CD4-positive, alpha-beta T cell treated with Interleukin-10 for 1 hour (primary cell): ENCODE measurements around the gene IFT22.
"Not testable (repeated sequence)": the region's sequence is repeated elsewhere in the genome, so short reads cannot be mapped to it uniquely, and the experiment has no call there.

Experiments used
- DNase-seq: peaks from one replicate; pipeline ENCODE4 v3.0.0-alpha.2; 2020

The IFT22 gene

DNA sequence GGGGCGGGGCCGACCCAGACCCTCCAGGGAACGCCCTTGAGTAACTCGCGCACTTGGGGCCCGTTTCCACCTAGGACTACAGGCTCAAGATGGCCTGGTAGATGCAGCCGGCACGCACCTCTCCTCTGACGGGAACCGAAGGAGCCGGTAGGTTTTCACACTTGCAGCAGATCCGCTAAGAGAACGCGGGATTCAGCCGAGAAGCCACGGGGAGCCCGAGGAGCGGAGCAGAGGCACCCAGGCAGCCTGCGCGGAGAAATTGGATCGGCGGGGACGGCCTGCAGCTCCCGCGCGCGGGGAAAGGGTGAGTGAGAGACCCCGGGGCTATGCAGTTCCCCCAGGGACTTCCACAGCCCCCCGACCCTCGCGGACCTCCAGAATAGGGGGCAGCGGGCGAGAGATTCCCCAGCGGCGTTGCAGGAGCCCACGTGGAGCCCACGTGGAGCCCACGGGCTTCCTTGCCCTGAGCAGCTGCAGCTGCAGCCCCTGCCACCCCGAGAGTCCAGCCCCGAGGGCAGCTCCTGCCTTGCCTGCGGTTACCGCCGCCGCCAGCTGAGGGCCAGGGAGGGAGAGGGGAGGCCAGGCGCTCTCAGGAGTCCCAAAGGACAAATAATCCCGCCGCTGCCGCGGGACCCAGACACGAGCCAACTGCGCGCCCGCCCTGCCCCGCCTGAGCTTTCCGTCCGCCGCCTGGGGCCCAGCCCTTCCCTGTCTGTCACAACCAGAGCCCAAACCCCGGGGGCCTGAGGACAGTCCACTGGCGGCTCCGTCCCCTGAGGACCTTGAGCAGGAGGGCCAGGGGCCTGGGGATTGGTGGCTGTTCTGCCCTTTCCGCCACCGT, 13.1 kb downstream of the IFT22 start:
- peak; percentile 2 for DNase-seq

DNA sequence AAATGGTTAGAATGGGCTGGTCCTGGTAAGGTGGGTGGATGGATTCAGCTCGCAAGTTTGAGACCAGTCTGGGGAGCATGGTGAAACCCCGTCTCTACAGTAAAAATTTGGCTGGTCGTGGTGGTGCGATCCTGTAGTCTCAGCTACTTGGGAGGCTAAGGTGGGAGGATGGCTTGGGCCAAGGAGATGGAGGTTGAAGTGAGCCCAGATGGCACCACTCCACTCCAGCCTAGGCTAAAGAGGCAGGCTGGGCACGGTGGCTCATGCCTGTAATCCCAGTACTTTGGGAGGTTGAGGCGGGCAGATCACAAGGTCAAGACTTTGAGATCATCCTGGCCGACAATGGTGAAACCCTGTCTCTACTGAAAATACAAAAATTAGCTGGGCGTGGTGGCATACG, 15.3 kb downstream of the IFT22 start:
- no peak for DNase-seq

DNA sequence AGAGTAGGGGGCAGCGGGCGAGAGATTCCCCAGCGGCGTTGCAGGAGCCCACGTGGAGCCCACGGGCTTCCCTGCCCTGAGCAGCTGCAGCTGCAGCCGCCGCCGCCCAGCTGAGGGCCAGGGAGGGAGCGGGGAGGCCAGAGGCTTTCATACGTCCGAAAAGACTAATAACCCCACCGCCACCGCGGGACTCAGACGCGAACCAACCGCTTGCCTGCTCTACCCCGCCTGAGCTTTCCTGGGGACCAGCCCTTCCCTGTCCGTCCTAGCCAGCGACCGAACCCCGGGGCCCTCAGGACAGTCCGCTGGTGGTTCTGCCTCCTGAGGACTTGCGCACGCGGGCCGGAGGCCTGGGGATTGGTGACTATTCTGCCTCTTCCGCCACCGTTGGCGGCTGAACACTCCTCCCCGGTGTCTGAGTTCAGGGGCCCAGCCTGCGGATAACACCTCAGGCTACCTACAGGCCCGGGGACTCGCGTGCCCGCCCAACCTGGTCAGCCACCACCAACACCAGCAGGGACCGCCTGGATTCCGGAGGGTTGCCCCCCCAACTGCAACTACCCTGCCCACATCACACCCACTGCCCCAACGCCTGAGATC, 18.4 kb downstream of the IFT22 start:
- DNase-seq = no peak

DNA sequence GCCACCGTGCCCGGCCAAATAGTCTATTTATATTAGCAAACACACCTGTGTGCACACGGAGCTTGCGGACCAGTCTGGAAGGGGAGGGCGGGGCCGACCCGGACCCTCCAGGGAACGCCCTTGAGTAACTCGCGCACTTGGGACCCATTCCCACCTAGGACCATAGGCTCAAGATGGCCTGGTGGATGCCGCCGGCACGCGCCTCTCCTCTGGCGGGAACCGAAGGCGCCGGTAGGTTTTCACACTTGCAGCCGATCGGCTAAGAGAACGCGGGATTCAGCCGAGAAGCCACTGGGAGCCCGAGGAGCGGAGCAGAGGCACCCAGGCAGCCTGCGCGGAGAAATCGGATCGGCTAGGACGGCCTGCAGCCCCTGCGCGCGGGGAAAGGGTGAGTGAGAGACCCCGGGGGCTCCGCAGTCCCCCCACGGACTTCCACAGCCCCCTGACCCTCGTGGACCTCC, 18.9 kb downstream of the IFT22 start:
- no peak for DNase-seq

DNA sequence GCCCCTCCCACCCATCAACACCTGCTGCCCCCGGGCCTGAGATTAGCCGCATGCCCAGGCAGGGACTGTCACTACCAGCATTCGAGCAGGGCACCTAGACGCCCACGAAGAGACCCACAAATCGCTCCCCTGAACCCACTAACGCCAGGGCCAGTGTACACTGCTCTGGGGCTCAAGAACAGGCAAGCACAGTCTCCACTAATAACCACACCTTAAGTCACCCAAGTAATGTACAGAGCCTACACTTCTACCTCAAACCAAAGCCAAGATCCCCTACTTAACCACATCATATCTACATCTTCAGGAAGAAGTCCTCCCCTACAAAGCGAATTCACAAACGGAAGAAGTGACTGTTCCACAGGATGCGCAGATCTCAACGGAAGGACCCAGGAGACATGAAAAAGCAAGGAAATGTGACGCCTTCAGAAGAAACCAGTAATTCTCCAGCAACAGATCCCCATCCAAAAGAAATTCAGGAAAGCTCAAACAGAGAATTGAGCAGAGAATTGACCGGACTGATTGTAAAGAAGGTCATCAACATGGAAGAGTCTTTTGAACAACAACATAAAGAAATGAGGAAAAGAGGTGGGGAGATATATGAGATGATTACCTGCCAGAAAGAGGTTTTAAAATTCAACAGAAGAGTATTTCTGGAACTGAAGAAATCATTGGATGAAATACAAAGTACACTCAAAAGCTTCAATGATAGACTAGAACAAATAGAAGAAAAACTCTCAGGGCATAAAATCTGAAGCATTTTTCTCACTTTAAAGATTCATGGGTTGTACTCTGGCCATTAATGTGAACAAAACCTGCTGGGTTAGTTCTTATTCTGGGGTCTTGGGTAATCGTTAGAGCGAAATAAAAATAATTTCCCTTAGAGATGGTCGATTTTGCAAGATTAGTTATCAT, 20.9 kb downstream of the IFT22 start:
- no peak for DNase-seq

DNA sequence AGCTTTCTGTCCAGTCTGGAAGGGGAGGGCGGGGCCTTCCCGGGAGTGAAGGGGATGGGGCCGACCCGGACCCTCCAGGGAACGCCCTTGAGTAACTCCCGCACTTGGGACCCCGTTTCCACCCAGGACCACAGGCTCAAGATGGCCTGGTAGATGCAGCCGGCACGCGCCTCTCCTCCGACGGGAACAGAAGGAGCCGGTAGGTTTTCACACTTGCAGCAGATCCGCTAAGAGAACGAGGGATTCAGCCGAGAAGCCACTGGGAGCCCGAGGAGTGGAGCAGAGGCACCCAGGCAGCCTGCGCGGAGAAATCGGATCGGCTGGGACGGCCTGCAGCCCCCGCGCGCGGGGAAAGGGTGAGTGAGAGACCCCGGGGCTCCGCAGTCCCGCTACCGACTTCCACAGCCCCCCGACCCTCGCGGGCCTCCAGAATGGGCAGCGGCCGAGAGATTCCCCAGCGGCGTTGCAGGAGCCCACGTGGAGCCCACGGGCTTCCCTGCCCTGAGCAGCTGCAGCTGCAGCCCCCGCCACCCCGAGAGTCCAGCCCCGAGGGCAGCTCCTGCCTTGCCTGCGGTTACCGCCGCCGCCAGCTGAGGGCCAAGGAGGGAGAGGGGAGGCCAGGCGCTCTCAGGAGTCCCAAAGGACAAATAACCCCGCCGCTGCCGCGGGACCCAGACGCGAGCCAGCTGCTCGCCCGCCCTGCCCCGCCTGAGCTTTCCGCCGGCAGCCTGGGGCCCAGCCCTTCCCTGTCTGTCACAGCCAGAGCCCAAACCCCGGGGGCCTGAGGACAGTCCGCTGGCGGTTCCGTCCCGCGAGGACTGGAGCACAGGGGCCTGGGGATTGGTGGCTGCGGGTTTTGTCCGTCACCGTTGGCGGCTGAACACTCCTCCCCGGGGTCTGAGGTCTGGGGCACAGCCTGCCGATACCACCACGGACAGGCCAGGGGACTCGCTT, 21.8 kb downstream of the IFT22 start:
- no peak for DNase-seq

DNA sequence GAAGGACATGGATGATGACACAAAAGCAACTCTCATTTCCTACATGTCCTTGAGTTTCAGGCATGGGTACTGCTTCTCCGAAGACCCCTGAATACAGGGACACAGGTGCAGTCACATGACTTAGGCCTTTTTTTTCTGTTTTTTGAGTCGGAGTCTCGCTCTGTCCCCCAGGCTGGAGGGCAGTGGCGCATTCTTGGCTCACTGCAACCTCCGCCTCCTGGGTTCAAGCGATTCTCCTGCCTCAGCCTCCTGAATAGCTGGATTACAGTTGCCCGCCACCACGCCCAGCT, 26.8 kb downstream of the IFT22 start:
- DNase-seq = no peak

DNA sequence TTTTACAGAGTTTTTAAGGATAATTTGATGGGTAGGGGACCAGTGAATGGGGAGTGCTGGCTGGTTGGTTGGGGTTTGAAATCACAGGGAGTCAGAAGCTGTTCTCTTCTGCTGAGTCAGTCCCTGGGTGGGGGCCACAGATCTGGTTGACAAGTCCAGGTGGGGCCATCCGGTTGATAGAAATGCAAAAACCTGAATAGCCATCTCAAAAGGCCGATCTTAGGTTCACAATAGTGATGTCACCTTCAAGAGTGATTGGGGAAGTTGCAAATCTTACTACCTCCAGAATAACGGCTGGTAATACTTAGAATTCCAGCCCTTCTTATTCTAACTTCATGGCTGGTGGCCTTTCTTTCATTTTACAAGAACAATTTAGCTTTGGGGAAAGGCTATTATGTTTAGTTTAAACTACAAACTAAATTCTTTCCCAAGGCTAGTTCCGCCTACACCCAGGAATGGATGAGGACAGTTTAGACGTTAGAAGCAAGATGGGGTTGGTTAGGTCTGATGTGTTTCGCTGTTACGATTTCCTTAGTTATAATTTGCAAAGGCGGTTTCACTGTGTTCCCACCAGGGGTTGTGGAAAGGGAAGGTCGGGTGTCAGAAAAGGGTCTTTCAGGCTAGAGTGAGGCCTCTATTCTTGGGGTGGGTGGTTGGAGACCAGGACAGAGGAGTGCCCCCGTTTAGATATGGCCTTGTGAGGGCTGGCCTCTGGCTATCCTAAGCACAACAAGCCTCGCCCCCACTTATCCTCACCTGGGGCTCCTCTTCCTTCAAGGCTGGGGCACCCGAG, 27.4 kb downstream of the IFT22 start:
- no peak for DNase-seq

DNA sequence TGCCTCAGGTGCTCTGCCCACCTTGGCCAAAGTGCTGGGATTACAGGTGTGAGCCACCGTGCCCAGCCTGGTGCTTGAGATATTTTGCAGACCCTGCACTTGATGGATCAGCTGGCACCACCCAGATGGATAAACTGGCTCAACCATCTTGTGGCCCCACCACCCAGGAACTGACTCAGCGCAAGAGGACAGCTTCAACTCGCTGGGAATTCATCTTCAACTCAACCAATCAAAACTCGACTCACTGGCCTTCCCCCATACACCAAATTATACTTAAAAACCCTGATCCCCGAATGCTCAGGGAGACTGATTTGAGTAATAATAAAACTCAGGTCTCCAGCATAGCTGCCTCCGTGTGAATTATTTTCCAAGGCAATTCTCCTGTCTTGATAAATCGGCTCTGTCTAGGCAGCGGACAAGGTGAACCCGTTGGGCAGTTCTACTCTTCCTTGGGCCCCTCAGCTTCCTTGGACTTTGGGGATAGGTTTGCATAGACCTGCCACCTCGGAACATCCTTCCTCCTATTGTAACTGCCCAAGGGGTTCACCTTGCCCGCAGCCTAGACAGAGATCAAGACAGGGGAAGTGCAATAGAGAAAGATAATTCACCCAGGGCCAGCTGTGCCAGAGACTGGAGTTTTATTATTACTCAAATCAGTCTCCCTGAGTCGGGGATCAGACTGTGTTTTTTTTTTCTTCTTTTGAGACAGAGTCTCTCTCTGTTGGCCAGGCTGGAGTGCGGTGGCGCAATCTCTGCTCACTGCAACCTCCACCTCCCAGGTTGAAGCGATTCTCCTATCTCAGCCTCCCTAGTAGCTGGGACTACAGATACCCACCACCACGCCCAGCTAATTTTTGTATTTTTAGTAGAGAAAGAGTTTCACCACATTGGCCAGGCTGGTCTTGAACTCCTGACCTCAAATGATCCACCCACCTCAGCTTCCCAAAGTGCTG, 28.3 kb downstream of the IFT22 start:
- DNase-seq = not testable (repeated sequence)

DNA sequence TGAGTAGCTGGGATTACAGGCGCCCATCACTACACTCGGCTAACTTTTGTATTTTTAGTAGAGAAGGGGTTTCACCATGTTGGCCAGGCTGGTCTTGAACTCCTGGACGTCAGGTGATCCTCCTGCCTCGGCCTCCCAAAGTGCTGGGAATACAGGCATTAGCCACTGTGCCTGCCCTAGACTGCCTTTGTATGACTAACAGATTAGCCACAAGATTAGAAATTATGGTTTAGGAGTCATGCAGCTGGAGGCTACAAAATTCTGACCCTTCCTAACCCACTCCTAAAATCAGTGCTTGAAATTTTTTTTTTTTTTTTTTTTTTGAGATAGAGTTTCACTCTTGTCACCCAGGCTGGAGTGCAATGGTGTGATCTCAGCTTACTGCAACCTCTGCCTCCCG, 29.0 kb downstream of the IFT22 start:
- not testable (repeated sequence) for DNase-seq

DNA sequence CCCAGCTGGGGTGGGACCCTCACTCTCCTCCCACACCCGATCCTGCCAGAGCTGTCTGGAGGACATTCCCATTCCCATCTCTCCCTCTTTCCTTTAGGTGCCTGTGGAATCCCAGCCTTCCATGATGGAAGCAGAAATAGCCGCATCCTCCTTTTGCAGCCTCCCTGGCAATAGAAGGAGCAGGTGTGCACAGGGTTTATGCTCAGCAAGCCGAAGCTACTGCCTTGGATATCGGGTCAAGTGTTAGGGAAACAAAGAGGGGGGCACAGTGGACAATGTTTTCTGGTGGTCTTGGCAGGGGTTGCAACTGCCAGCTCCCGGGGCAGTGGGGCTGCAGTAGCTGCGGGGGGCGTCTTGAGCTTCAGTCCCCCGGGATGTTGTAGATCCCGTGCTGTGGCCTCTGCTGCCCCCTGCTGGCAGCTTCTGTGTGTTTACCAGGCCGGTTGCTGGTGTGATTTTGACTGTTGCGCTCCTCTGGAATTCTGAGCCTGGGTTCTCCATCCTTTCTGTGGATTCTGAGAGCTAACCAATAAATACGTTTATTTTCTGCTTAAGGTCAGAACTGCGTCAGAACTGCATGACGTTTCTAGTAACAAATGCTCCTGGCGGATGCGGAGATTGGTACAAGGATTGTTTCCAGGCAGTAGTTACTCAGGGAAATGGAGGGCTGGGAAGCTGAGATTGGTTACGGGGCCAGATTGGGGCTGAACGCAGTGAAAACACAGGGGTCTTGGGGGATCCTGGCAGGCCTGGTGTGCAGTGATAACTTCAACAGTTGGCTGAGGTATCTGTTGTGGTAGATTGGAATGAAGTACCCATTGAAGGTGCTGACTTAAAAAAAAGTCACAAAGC, 31.2 kb downstream of the IFT22 start:
- DNase-seq = peak; percentile 56

DNA sequence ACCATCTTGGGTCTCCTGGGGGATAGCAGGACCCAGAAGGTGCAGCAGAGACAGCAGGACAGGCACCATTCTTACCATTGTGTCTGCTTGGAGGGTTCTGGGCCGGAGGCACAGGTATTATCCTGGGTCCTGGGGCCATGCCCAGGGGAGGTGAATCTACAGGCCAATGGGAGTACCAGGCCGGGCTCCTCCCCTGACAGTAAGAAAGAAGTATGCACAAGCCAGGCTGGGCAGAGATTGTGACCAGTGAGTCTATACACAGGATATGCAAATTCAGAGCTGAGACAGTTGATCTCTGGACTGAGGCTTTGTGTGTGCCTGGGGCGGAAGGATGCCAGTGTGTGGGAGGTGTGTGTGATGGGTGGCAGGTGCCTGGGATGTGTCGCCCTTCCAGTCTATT, 31.9 kb downstream of the IFT22 start:
- DNase-seq = not testable (repeated sequence)

DNA sequence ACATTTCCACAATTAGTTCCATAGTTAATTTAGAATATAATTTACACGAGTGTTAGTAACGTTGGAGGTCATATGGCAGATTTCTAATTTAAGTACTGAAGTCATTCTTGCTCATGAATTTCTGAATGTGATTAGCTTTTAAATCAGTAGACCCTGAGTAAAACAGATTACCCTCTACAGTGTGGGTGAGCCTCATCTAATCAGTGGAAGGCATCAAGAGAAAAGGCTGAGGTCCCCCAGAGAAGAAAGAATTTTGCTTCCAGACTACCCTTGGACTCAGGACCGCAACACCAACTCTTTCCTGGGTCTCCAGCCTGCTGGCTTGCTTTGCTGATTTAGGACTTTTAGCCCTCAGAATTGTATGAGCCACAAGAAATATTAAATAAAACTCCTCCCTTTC, 33.2 kb downstream of the IFT22 start:
- DNase-seq = no peak

DNA sequence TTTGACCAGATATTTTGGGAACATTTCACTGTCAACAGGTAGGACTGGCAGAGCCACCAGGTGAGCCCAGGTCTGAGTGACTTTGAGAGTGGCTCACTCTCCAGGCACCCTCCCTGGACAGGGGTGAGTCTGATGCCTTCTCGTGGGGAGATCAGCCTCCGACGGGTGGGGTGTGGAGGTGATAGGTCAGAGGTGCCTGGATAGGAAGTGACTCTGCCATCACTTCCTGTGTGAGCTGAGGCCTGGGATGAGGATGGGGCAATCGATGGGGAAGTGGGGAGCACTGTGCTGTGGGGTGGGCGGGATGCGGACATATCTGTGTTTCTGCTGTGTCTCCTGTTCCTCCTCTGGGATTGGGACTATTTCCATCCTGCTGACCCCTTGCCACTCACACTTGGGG, 34.6 kb downstream of the IFT22 start:
- DNase-seq = no peak

DNA sequence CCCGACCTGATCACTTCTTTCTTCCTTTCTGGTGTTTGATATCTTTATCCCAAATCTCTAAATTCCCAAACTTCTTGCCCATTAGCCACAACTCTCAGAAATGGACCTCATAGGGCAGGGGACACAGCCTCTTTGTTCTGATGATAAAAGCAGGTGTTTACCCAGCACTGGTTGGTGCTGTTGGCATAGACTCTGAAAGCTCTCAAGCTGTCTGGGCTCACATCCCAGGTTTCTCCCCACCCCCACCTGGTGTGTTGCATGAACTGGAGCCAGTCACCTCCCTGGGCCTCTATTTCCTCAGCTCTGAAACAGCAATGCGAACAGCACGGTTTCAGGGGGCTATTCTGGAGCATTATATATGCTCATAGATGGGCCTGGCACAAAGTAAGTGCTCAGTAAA, 35.7 kb downstream of the IFT22 start:
- not testable (repeated sequence) for DNase-seq

DNA sequence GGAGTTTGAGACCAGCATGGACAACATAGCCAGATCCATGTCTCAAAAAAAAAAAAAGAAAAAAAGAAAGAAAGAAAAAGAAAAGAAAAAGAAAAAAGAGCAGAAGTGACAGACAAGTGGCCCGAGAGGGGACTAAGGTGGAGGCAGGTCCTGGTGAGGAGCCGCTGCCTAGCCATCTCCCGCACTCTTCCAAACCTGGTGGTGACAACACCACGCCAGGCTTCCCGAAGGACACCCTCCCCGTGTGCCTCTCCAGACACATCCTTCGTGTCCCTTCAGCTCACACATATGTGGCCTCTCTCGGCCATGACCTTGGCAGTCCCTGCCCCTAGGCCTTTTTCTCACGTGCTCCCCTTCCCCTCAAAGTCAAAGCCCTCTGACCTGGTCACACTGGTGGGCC, 36.4 kb downstream of the IFT22 start:
- DNase-seq = no peak

DNA sequence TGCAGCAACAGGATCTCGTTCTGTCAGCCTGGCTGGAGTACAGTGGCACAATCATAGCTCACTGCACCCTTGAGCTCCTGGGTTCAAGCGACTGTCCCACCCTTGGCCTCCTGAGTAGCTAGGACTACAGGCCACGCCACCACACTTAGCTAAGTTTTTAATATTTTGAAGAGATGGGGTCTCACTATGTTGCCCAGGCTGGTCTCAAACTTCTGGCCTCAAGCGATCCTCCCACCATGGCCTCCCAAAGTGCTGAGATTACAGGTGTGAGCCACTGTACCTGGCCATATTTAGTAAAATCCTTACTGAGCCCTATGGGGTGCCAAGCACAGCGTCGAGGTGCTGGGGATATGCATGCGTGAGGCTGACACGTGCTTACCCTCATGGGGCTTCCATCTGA, 40.7 kb downstream of the IFT22 start:
- DNase-seq = not testable (repeated sequence)

DNA sequence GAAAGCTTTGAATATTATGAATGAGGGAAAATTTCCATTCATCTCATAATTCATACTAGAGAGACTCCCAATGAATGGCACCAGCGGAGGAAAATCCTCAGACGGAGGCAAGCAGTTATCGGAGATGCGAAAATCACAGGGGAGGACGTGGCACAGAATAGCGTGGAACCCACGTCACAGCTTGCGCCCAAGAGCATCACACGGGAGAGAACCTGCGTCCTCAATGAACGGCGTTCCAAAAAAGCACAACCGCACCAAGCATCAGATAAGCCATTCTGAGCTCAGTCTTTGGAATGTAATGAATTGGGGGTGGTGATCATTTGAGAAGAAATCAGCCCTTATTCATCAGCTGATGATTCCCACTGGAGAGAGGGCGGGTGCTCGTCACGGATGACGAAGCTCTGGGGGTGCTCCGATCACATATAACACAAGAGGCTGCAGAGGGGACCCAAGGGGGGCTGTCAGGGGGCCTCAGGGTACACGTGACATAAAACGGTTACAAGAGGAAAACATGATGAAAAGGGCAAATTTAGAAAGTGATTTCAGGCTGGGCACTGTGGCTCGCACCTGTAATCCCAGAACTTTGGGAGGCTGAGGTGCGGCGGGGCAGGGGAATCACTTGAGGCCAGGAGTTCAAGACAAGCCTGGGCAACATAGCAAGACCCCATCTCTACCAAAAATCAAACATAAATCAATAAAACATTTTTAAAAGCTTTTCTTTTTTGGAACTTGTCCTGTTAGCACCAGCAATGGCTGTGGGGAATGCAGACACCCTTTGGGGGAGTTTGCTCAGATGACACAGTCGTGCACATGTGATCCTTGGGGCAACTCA, 42.9 kb downstream of the IFT22 start:
- no peak for DNase-seq

DNA sequence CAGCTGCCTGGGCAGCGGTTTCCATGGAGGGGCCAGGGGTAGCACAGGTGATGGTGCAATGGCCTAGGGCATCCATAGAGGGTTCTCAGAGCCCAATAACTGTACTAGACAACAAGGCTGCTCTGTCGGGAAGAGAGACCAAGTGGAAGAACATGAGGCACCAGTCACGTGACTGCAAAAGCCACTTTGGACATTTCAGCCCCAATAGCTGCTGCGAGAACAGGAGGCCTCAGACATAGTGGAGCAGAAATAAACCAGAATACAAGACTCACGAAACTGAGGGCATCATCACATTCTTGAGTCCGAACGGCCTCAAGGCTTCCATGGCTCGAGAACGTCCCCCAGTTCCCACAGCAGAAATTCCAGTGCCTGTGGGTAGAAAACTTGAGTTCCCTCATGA, 44.5 kb downstream of the IFT22 start:
- no peak for DNase-seq
